IPS-NIHi7 (cell line): ENCODE data around the gene HMGB1.

Experiments
- DNase-seq: peaks from one replicate; pipeline ENCODE4 v3.0.0; 2012; ENCODE audit warnings: mixed read lengths; ENCODE audit errors: extremely low spot score

Gene HMGB1

DNA sequence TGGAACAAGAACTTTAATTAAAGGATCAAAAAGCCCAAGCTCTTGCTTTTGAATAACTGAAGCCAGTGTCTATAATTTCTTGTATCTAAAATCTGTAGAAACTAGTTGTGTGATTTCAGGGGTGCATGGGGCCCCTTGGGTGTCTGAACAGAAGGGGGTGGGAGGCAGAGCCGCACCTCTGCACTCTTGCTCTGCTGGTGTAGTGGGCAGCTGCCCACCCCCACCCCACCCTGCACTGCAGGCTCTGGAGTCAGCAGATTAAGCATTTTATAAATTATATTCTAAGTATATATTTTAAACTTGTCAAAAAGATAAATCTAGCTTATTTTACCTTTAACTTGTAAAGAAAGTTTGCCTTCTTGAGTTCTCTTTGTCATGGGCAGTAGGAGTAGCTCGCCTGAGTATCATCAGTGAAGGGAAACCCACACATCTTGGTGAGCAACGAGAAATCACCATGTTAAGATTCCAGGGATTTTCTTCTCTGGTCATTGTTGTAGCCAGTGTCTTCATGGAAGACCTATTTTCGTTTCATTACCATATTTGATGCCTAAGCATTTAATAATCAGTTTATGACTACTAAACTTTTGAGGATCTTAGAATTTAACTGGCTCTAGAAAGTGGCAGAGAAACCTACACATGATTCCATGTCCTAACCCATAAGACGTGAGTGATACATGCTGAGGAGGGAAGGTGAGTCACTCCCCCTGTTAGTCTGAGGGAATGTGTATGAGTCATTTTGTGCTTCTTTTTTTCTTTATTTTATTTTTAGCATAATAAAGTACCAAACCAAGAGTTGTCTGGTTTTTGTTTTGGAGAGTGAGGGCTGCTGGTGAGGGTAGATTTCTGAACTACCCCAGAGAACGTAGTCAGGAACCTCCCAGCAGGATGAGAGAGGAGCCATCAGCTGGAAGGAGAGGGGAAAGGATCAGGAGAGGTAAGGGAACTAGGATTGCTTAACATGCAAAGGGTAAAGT is 35.7 kb downstream of the HMGB1 start:
- DNase-seq, result no peak

DNA sequence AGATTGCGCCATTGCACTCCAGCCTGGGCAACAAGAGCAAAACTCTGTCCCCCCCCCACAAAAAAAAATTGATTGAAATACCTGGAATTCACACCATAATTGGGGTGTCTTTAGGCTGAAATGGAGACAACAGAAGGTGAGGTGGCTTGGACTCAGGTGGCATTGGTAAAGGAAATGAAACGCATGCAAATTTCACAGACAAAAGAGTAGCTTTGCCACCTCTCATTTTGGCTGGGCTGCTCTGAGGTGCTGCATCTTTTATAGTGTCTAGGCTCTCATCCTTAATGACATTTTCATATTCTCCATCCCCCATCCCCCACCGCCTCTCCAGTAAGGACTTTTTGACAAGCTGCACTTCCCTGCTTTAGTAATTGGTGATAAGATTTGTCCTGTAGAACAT is 36.5 kb downstream of the HMGB1 start:
- DNase-seq, result no peak

DNA sequence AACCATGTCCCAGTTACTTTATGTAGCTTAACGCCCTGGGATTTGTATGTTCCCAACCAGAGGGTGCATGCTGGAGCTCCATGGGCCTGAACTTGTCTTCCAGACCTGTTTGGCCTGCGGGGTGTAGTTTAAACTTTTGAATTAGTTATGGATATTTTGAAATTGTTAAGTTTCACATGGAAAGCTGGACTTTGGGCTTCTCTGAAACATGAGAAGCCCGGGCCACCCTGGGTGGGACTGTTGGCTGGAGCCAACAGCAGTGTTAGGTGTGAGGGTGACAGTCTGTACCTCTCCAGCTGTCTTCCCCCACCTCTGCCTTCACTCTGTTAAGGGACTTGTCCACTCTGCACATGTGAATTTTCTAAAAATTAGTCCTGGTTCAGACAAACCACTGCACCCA is 41.8 kb downstream of the HMGB1 start:
- no peak for DNase-seq

DNA sequence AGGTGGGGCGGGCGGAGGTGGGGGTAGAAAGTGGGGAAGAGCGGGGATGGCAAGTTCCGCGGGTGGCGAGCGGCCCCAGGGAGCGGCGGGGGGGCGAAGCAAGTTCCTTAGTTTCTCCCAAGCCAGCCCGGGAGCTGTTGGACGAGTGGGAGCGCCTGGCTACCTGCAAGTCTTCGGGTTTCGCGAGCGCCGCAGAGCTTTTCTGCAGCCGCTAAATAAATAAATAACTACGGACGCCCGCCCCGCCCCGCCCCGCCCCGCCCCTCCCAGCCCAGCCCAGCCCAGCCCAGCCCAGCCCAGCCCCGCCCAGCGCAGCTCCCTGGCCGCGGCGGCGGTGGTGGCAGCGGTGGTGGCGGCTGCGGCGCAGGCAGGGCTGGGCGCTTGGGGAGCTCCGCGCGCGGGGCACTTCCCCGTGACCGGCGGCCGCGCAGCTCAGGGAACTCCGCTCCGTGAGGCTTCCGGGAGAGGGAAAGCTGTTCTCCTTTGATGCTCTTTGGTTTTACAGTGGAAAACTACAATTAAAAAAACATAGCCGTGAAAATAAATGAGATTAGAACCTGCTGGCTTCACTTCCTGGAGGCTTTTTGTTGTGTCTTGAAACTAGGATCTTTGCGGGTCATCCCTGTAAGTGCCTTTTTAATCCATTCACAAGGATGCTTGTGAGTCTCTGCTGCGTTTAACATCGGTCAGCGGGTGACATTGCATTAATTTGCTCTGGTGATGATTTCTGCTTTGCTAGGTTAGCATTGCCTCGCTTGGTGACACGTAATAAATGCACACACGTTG is 43.5 kb downstream of the HMGB1 start, which contains the start of gene UBE2L5:
UBE2L5 (plus strand) TSS at position 440 of the 786 bp plus-strand sequence. CDS start 5,498 bp downstream, outside the sequence.
- peak; percentile 72 for DNase-seq

GRCh38 chr13:30421093-30422053 is 44.4 kb downstream of the HMGB1 start:
- peak; percentile 70 for DNase-seq

DNA sequence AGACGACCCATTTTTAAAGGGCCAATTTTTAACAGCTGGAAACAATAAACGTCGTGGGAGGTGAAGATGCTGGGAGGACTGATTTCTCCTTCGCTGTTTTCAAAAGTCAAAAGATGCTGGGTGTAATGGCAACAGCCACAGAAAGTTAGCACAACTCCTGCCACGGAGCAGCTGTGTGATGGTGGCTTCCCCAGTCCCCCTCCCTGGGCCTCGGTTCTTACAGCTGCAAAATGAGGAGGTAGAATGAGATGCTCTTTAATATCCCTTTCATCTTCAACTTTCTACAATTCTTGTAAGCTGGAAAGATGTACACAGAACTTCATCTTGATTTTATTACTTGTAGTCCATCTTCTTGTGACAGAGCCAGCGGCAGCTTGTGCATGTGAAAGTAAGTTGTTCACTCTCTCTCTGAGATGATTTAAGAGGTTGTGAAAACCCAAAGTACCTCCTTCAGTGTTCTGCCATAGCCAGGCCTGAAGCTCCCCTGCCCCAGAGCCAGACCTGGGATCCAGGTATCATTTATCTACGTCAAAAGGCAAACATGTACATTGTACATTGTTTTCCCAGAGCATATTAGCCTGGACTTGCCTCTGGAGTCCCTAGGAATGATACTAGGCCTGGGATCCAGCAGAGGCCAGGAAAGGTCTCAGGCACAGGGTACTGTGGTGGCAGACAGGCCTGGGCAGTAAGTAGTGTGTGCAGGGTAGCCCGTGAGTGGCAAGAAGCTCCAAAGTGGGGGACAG is 46.8 kb downstream of the HMGB1 start:
- DNase-seq, result no peak

DNA sequence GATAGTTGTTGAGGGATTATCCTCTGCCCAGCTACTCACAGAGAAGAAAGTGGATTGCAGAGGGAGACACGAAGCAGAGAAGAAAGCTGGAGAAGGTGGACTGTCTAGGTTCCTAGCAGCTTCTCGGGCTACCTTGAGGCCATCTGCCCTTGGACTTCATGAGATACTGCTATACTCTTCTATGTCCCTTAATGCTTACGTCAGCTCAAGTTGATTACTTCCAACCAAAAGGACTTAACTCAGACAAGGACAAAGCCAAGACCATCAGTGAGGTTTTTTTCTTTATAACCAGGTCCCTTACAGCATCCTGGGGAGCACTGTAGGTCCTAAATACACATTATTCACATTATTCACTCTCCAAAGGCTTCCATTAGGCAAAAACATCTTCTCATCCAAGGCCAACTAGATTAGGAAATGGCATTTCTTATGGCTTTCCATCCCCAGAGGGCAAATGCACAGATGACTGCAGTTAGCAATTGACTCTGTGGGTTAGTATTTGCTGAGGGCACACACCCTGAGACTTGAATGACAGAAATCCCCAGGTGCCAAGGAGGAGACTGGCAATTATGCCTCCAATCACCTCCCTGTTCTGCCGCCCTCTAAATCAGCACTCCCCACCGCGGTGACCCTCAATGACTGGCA is 47.5 kb downstream of the HMGB1 start:
- DNase-seq, result no peak

GRCh38 chr13:30416471-30416870 is 49.3 kb downstream of the HMGB1 start:
- no peak for DNase-seq

- DNase-seq, result no peak
These were observed 50.2 kb downstream of the HMGB1 start for GRCh38 chr13:30415430-30416030.

DNA sequence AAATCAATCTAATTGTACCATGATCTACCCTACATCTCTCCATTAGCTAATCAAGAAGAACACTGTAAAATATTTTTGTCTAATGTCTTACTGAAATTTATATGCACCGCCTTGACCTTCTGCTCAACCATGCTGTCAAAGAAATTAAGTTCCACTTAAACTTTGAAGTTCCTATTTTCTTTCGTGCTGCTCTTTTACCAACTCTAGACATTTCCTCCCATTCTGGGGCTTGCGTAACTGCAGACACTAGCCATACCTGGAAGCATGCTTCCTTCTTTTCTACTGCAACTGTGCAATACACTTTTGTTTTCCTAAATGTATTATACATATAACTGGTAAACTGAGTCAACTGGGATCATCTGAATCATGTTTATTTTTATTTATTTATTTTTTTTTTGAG is 51.9 kb downstream of the HMGB1 start:
- DNase-seq, result no peak

GRCh38 chr13:30412346-30412745 is 53.4 kb downstream of the HMGB1 start:
- no peak for DNase-seq

GRCh38 chr13:30410705-30411125 is 55.0 kb downstream of the HMGB1 start:
- no peak for DNase-seq

GRCh38 chr13:30409886-30410704 is 55.6 kb downstream of the HMGB1 start:
- DNase-seq, result no peak

- peak; percentile 96 for DNase-seq
These were observed 57.2 kb downstream of the HMGB1 start for GRCh38 chr13:30408319-30409101.

GRCh38 chr13:30406779-30407416 is 58.8 kb downstream of the HMGB1 start:
- no peak for DNase-seq
